Measurements from ENCODE around the gene CARMIL1.

The CARMIL1 gene

GRCh38 chr6:25250878-25251277 is 28.3 kb upstream of the CARMIL1 start:
- H3K9me3 ChIP-seq (ENCODE audit: control insufficient read depth, low read length): no peaks in the 10 kb centered on the region
- DNase-seq (ENCODE audit: low read depth): no peak

GRCh38 chr6:25251426-25251825 is 27.7 kb upstream of the CARMIL1 start:
- H3K9me3 ChIP-seq (ENCODE audit: control insufficient read depth, low read length): no peaks in the 10 kb centered on the region
- peaks cover 8% of the 10 kb centered on the region for H3K4me1 ChIP-seq (ENCODE audit: control insufficient read depth, insufficient read depth, low read length)
- no peak overlapping the region for H3K4me3 ChIP-seq (ENCODE audit: low read length)
- no peak overlapping the region for H3K9ac ChIP-seq (ENCODE audit: low read length)
- H3K36me3 ChIP-seq (ENCODE audit: control insufficient read depth, insufficient read depth, low read length, severe bottlenecking): no peaks in the 10 kb centered on the region
- no peaks in the 10 kb centered on the region for H3K27me3 ChIP-seq (replicated peaks; ENCODE audit: control insufficient read depth, insufficient read depth, low read length)
- DNase-seq (ENCODE audit: low read depth): no peak

More at GRCh38 chr6:25250878-25251277, 28.3 kb upstream of the CARMIL1 start:
- H3K36me3 ChIP-seq (ENCODE audit: control insufficient read depth, insufficient read depth, low read length, severe bottlenecking): no peaks in the 10 kb centered on the region
- no peak overlapping the region for H3K9ac ChIP-seq (ENCODE audit: low read length)
- no peaks in the 10 kb centered on the region for H3K27me3 ChIP-seq (replicated peaks; ENCODE audit: control insufficient read depth, insufficient read depth, low read length)
- no peak overlapping the region for H3K4me3 ChIP-seq (ENCODE audit: low read length)
- H3K4me1 ChIP-seq (ENCODE audit: control insufficient read depth, insufficient read depth, low read length): peaks cover 8% of the 10 kb centered on the region

GRCh38 chr6:25253351-25253750 is 25.8 kb upstream of the CARMIL1 start:
- no peaks in the 10 kb centered on the region for H3K9me3 ChIP-seq (ENCODE audit: control insufficient read depth, low read length)
- H3K4me3 ChIP-seq (ENCODE audit: low read length): no peak overlapping the region
- no peaks in the 10 kb centered on the region for H3K27me3 ChIP-seq (replicated peaks; ENCODE audit: control insufficient read depth, insufficient read depth, low read length)
- no peak overlapping the region for H3K9ac ChIP-seq (ENCODE audit: low read length)
- no peaks in the 10 kb centered on the region for H3K36me3 ChIP-seq (ENCODE audit: control insufficient read depth, insufficient read depth, low read length, severe bottlenecking)
- H3K4me1 ChIP-seq (ENCODE audit: control insufficient read depth, insufficient read depth, low read length): peaks cover 1% of the 10 kb centered on the region
- DNase-seq (ENCODE audit: low read depth): no peak

GRCh38 chr6:25254671-25255070 is 24.5 kb upstream of the CARMIL1 start:
- no peaks in the 10 kb centered on the region for H3K4me1 ChIP-seq (ENCODE audit: control insufficient read depth, insufficient read depth, low read length)
- H3K36me3 ChIP-seq (ENCODE audit: control insufficient read depth, insufficient read depth, low read length, severe bottlenecking): no peaks in the 10 kb centered on the region
- no peak overlapping the region for H3K4me3 ChIP-seq (ENCODE audit: low read length)
- H3K27me3 ChIP-seq (replicated peaks; ENCODE audit: control insufficient read depth, insufficient read depth, low read length): no peaks in the 10 kb centered on the region
- no peak for DNase-seq (ENCODE audit: low read depth)
- H3K9ac ChIP-seq (ENCODE audit: low read length): no peak overlapping the region
- H3K9me3 ChIP-seq (ENCODE audit: control insufficient read depth, low read length): no peaks in the 10 kb centered on the region

- DNase-seq (ENCODE audit: low read depth): no peak
- no peaks in the 10 kb centered on the region for H3K36me3 ChIP-seq (ENCODE audit: control insufficient read depth, insufficient read depth, low read length, severe bottlenecking)
Observed at GRCh38 chr6:25257686-25258348, 21.4 kb upstream of the CARMIL1 start.

GRCh38 chr6:25259756-25260155 is 19.4 kb upstream of the CARMIL1 start:
- no peaks in the 10 kb centered on the region for H3K36me3 ChIP-seq (ENCODE audit: control insufficient read depth, insufficient read depth, low read length, severe bottlenecking)
- DNase-seq (ENCODE audit: low read depth): no peak
- H3K4me1 ChIP-seq (ENCODE audit: control insufficient read depth, insufficient read depth, low read length): peaks cover 8% of the 10 kb centered on the region
- no peak overlapping the region for H3K9ac ChIP-seq (ENCODE audit: low read length)
- H3K4me3 ChIP-seq (ENCODE audit: low read length): no peak overlapping the region
- H3K27me3 ChIP-seq (replicated peaks; ENCODE audit: control insufficient read depth, insufficient read depth, low read length): no peaks in the 10 kb centered on the region
- H3K9me3 ChIP-seq (ENCODE audit: control insufficient read depth, low read length): no peaks in the 10 kb centered on the region

More at GRCh38 chr6:25257686-25258348, 21.4 kb upstream of the CARMIL1 start:
- no peaks in the 10 kb centered on the region for H3K27me3 ChIP-seq (replicated peaks; ENCODE audit: control insufficient read depth, insufficient read depth, low read length)
- H3K9ac ChIP-seq (ENCODE audit: low read length): no peak overlapping the region
- no peak overlapping the region for H3K4me3 ChIP-seq (ENCODE audit: low read length)
- H3K4me1 ChIP-seq (ENCODE audit: control insufficient read depth, insufficient read depth, low read length): no peaks in the 10 kb centered on the region
- H3K9me3 ChIP-seq (ENCODE audit: control insufficient read depth, low read length): no peaks in the 10 kb centered on the region

GRCh38 chr6:25263657-25264056 is 15.5 kb upstream of the CARMIL1 start:
- H3K27me3 ChIP-seq (replicated peaks; ENCODE audit: control insufficient read depth, insufficient read depth, low read length): no peaks in the 10 kb centered on the region
- H3K4me3 ChIP-seq (ENCODE audit: low read length): no peak overlapping the region
- no peak overlapping the region for H3K9ac ChIP-seq (ENCODE audit: low read length)
- no peaks in the 10 kb centered on the region for H3K9me3 ChIP-seq (ENCODE audit: control insufficient read depth, low read length)
- peak; percentile 52 for DNase-seq (ENCODE audit: low read depth)
- peaks cover 19% of the 10 kb centered on the region for H3K4me1 ChIP-seq (ENCODE audit: control insufficient read depth, insufficient read depth, low read length)
- H3K36me3 ChIP-seq (ENCODE audit: control insufficient read depth, insufficient read depth, low read length, severe bottlenecking): no peaks in the 10 kb centered on the region

GRCh38 chr6:25266456-25267100 is 12.6 kb upstream of the CARMIL1 start:
- H3K27me3 ChIP-seq (replicated peaks; ENCODE audit: control insufficient read depth, insufficient read depth, low read length): no peaks in the 10 kb centered on the region
- H3K36me3 ChIP-seq (ENCODE audit: control insufficient read depth, insufficient read depth, low read length, severe bottlenecking): no peaks in the 10 kb centered on the region
- H3K9me3 ChIP-seq (ENCODE audit: control insufficient read depth, low read length): no peaks in the 10 kb centered on the region

GRCh38 chr6:25267662-25268061 is 11.5 kb upstream of the CARMIL1 start:
- H3K9me3 ChIP-seq (ENCODE audit: control insufficient read depth, low read length): no peaks in the 10 kb centered on the region
- H3K4me3 ChIP-seq (ENCODE audit: low read length): no peak overlapping the region
- no peaks in the 10 kb centered on the region for H3K27me3 ChIP-seq (replicated peaks; ENCODE audit: control insufficient read depth, insufficient read depth, low read length)
- H3K9ac ChIP-seq (ENCODE audit: low read length): no peak overlapping the region
- DNase-seq (ENCODE audit: low read depth): no peak
- peaks cover 19% of the 10 kb centered on the region for H3K4me1 ChIP-seq (ENCODE audit: control insufficient read depth, insufficient read depth, low read length)
- H3K36me3 ChIP-seq (ENCODE audit: control insufficient read depth, insufficient read depth, low read length, severe bottlenecking): no peaks in the 10 kb centered on the region

More at GRCh38 chr6:25266456-25267100, 12.6 kb upstream of the CARMIL1 start:
- H3K4me3 ChIP-seq (ENCODE audit: low read length): peak overlapping the region; percentile 46
- peaks cover 19% of the 10 kb centered on the region for H3K4me1 ChIP-seq (ENCODE audit: control insufficient read depth, insufficient read depth, low read length)
- peak overlapping the region; percentile 47 for H3K9ac ChIP-seq (ENCODE audit: low read length)
- peak; percentile 54 for DNase-seq (ENCODE audit: low read depth)

- Histone ChIP-seq H3K27me3 (replicated peaks; ENCODE audit: control insufficient read depth, insufficient read depth, low read length) (no peaks in the 10 kb centered on the region), H3K36me3 (ENCODE audit: control insufficient read depth, insufficient read depth, low read length, severe bottlenecking) (no peaks in the 10 kb centered on the region), H3K4me3 (ENCODE audit: low read length) (no peak overlapping the region), H3K4me1 (ENCODE audit: control insufficient read depth, insufficient read depth, low read length) (peaks cover 16% of the 10 kb centered on the region), H3K9me3 (ENCODE audit: control insufficient read depth, low read length) (no peaks in the 10 kb centered on the region), H3K9ac (ENCODE audit: low read length) (no peak overlapping the region)
- DNase-seq (ENCODE audit: low read depth): no peak
Observed at GRCh38 chr6:25270559-25270958, 8.6 kb upstream of the CARMIL1 start.

GRCh38 chr6:25275436-25275835 is 3.7 kb upstream of the CARMIL1 start:
- no peak for DNase-seq (ENCODE audit: low read depth)
- Histone ChIP-seq H3K27me3 (replicated peaks; ENCODE audit: control insufficient read depth, insufficient read depth, low read length) (no peaks in the 10 kb centered on the region), H3K9me3 (ENCODE audit: control insufficient read depth, low read length) (no peaks in the 10 kb centered on the region), H3K4me3 (ENCODE audit: low read length) (peak overlapping the region; percentile 56), H3K4me1 (ENCODE audit: control insufficient read depth, insufficient read depth, low read length) (peaks cover 25% of the 10 kb centered on the region), H3K36me3 (ENCODE audit: control insufficient read depth, insufficient read depth, low read length, severe bottlenecking) (no peaks in the 10 kb centered on the region), H3K9ac (ENCODE audit: low read length) (no peak overlapping the region)

All from adipocyte (in vitro differentiated cells).